WTC11 (cell line): ENCODE results near the gene BMPR1B.

Experiments
- AFF4 ChIP-seq: sonication (generic); formaldehyde crosslinking; IDR thresholded peaks from 2 replicates; pipeline ENCODE4 v1.8.1; 2023; ENCODE audit warnings: mild to moderate bottlenecking, missing genetic modification reagents, borderline replicate concordance
- ATF3 ChIP-seq: sonication (generic); formaldehyde crosslinking; conservative IDR thresholded peaks from 2 replicates; pipeline ENCODE4 v1.8.1; 2022; ENCODE audit warnings: mild to moderate bottlenecking, missing genetic modification reagents
- CTCF ChIP-seq: fragments of 200-600 bp; IDR thresholded peaks from 2 replicates; pipeline ENCODE4 v1.8.0; 2022; ENCODE audit warnings: antibody characterized with exemption
- HMGXB4 ChIP-seq: sonication (generic); formaldehyde crosslinking; IDR thresholded peaks from 2 replicates; pipeline ENCODE4 v1.8.1; 2023; ENCODE audit warnings: mild to moderate bottlenecking, moderate library complexity, missing genetic modification reagents
- JUN ChIP-seq: sonication (generic); formaldehyde crosslinking; IDR thresholded peaks from 2 replicates; pipeline ENCODE4 v1.8.0; 2023; ENCODE audit warnings: mild to moderate bottlenecking, missing genetic modification reagents
- KAT7 ChIP-seq: sonication (generic); formaldehyde crosslinking; IDR thresholded peaks from 2 replicates; pipeline ENCODE4 v1.8.1; 2023; ENCODE audit warnings: missing genetic modification reagents, mild to moderate bottlenecking, borderline replicate concordance
- MAX ChIP-seq: sonication (generic); formaldehyde crosslinking; IDR thresholded peaks from 2 replicates; pipeline ENCODE4 v1.8.0; 2022; ENCODE audit warnings: mild to moderate bottlenecking, missing genetic modification reagents
- NR3C1 ChIP-seq: sonication (generic); formaldehyde crosslinking; conservative IDR thresholded peaks from 2 replicates; pipeline ENCODE4 v1.8.1; 2023; ENCODE audit warnings: low read depth, mild to moderate bottlenecking, missing genetic modification reagents
- PRRX2 ChIP-seq: fragments of 250-450 bp; sonication (Bioruptor Pico); IDR thresholded peaks from 2 replicates; pipeline ENCODE4 v1.8.0; 2021; ENCODE audit warnings: mild to moderate bottlenecking
- ZNF263 ChIP-seq: sonication (generic); formaldehyde crosslinking; IDR thresholded peaks from 2 replicates; pipeline ENCODE4 v1.8.1; 2022; ENCODE audit warnings: low read depth, mild to moderate bottlenecking, moderate library complexity, missing genetic modification reagents
- TF ChIP-seq, protein P1 (sequence below): sonication (generic); formaldehyde crosslinking; IDR thresholded peaks from 2 replicates; pipeline ENCODE4 v1.8.1; 2022; ENCODE audit warnings: mild to moderate bottlenecking, missing genetic modification reagents, moderate library complexity, borderline replicate concordance
- TF ChIP-seq, protein P2 (sequence below): fragments of 250-450 bp; sonication (Bioruptor Pico); IDR thresholded peaks from 2 replicates; pipeline ENCODE4 v2.1.2; 2022; ENCODE audit warnings: mild to moderate bottlenecking, moderate library complexity
- TF ChIP-seq, protein P3 (sequence below): sonication (generic); formaldehyde crosslinking; IDR thresholded peaks from 2 replicates; pipeline ENCODE4 v1.8.1; 2022; ENCODE audit warnings: mild to moderate bottlenecking, moderate library complexity, missing genetic modification reagents
- TF ChIP-seq, protein P4 (sequence below): sonication (generic); formaldehyde crosslinking; IDR thresholded peaks from 2 replicates; pipeline ENCODE4 v1.8.0; 2023; ENCODE audit warnings: missing genetic modification reagents

DNA sequence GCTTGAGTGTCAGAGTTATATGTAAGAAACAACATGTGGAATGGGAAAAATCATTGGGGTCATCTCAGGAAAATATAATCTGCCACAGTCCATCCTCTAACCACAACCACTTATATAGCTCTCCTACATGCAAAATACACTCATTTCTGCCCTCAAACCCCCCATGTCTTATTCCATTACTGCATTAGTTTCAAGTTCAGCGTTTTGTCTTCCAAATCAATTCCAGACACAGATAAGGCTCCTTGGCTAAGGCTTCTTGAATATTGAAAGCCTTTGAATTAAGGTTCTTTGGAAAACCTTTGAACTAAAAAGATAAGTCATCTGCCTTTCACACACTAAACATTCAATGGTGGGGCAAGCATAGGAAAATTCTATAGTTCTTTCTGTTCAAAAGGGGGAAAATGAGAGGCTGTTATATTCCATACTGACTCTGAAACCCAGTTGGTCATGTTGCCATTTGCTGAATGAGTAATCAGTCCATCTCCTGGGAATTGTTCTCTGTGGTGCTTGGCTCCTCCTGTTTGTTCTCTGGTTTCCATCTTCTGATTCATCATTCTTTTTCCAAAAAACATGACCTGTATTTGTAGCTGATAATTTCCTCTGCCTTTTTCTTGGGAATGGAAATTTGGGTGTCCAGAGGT is 218.7 kb downstream of the BMPR1B start:
- TF ChIP-seq CTCF (no peak), ZNF263 (CRISPR knock-in tag) (no peak), PRRX2 (CRISPR knock-in tag) (no peak), NR3C1 (CRISPR knock-in tag) (no peak), AFF4 (CRISPR knock-in tag) (no peak), ATF3 (CRISPR knock-in tag) (no peak), MAX (no peak), HMGXB4 (no peak), KAT7 (CRISPR knock-in tag) (no peak), JUN (CRISPR knock-in tag) (no peak)
- TF ChIP-seq, protein P1, sequence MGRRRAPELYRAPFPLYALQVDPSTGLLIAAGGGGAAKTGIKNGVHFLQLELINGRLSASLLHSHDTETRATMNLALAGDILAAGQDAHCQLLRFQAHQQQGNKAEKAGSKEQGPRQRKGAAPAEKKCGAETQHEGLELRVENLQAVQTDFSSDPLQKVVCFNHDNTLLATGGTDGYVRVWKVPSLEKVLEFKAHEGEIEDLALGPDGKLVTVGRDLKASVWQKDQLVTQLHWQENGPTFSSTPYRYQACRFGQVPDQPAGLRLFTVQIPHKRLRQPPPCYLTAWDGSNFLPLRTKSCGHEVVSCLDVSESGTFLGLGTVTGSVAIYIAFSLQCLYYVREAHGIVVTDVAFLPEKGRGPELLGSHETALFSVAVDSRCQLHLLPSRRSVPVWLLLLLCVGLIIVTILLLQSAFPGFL (CRISPR knock-in tag) = no peak
- TF ChIP-seq, protein P2, sequence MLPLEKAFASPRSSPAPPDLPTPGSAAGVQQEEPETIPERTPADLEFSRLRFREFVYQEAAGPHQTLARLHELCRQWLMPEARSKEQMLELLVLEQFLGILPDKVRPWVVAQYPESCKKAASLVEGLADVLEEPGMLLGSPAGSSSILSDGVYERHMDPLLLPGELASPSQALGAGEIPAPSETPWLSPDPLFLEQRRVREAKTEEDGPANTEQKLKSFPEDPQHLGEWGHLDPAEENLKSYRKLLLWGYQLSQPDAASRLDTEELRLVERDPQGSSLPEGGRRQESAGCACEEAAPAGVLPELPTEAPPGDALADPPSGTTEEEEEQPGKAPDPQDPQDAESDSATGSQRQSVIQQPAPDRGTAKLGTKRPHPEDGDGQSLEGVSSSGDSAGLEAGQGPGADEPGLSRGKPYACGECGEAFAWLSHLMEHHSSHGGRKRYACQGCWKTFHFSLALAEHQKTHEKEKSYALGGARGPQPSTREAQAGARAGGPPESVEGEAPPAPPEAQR = no peak
- TF ChIP-seq, protein P3, sequence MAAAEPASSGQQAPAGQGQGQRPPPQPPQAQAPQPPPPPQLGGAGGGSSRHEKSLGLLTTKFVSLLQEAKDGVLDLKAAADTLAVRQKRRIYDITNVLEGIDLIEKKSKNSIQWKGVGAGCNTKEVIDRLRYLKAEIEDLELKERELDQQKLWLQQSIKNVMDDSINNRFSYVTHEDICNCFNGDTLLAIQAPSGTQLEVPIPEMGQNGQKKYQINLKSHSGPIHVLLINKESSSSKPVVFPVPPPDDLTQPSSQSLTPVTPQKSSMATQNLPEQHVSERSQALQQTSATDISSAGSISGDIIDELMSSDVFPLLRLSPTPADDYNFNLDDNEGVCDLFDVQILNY (CRISPR knock-in tag) = no peak
- TF ChIP-seq, protein P4, sequence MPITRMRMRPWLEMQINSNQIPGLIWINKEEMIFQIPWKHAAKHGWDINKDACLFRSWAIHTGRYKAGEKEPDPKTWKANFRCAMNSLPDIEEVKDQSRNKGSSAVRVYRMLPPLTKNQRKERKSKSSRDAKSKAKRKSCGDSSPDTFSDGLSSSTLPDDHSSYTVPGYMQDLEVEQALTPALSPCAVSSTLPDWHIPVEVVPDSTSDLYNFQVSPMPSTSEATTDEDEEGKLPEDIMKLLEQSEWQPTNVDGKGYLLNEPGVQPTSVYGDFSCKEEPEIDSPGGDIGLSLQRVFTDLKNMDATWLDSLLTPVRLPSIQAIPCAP (CRISPR knock-in tag) = no peak
